ENCODE results near the gene RIN3.

RIN3 gene

GRCh38 chr14:92719421-92719820, 205.8 kb downstream of the RIN3 start:
- no peak for DNase-seq

GRCh38 chr14:92719890-92720323, 206.3 kb downstream of the RIN3 start:
- no peak for DNase-seq

- DNase-seq: no peak
These were observed 211.1 kb downstream of the RIN3 start for GRCh38 chr14:92724516-92725340.

- no peak for DNase-seq
These were observed 212.8 kb downstream of the RIN3 start for GRCh38 chr14:92726135-92726932.

- DNase-seq: no peak
These were observed 213.3 kb downstream of the RIN3 start for GRCh38 chr14:92726933-92727262.

GRCh38 chr14:92728759-92729364, 215.3 kb downstream of the RIN3 start:
- DNase-seq: no peak

- no peak for DNase-seq
These were observed 216.2 kb downstream of the RIN3 start for GRCh38 chr14:92729634-92730358.

GRCh38 chr14:92731622-92732115, 218.1 kb downstream of the RIN3 start:
- no peak for DNase-seq

GRCh38 chr14:92733007-92733406, 219.4 kb downstream of the RIN3 start:
- DNase-seq: no peak

GRCh38 chr14:92734618-92735017, 221.0 kb downstream of the RIN3 start:
- no peak for DNase-seq

- DNase-seq: no peak
These were observed 221.8 kb downstream of the RIN3 start for GRCh38 chr14:92735344-92735743.

- DNase-seq: no peak
These were observed 223.6 kb downstream of the RIN3 start for GRCh38 chr14:92737206-92737605.

- no peak for DNase-seq
These were observed 224.1 kb downstream of the RIN3 start for GRCh38 chr14:92737619-92738188.

All from right kidney (tissue), 1 donor.